OCI-LY3 (cell line): ENCODE data around the gene HNRNPDL.

Source experiments
- EZH2phosphoT487 ChIP-seq: fragments of 200-600 bp; shearing (Covaris generic); IDR thresholded peaks from 2 replicates; pipeline ENCODE4 v1.6.1; 2018; ENCODE audit warnings: antibody characterized with exemption, mixed run types, low read depth
- TF ChIP-seq, protein P1 (sequence below): fragments of 200-600, 300-600 bp; sonication (generic); IDR thresholded peaks from 2 replicates; pipeline ENCODE4 v1.5.1; 2014; ENCODE audit warnings: antibody characterized with exemption, low read length, low read depth

DNA sequence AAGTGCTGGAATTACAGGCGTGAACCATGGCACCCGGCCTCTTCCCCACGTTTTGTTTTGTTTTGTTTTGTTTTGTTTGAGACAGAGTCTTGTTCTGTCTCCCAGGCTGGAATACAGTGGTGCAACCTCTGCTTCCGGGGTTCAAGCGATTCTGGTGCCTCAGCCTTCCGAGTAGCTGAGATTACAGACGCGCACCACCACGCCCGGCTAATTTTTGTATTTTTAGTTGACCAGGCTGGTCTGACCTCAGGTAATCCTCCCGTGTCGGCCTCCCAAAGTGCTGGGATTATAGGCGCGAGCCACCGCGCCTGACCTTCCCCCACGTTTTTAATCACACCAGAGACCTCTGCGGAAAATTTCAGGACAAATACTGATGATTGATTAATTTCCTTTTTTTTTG is 2.3 kb upstream of the HNRNPDL start:
- TF ChIP-seq, protein P1, sequence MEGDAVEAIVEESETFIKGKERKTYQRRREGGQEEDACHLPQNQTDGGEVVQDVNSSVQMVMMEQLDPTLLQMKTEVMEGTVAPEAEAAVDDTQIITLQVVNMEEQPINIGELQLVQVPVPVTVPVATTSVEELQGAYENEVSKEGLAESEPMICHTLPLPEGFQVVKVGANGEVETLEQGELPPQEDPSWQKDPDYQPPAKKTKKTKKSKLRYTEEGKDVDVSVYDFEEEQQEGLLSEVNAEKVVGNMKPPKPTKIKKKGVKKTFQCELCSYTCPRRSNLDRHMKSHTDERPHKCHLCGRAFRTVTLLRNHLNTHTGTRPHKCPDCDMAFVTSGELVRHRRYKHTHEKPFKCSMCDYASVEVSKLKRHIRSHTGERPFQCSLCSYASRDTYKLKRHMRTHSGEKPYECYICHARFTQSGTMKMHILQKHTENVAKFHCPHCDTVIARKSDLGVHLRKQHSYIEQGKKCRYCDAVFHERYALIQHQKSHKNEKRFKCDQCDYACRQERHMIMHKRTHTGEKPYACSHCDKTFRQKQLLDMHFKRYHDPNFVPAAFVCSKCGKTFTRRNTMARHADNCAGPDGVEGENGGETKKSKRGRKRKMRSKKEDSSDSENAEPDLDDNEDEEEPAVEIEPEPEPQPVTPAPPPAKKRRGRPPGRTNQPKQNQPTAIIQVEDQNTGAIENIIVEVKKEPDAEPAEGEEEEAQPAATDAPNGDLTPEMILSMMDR = no peak
- no peak for TF ChIP-seq EZH2phosphoT487
